K562 (cell line): Measurements from ENCODE around the gene IGSF21. TPM values are rescaled to one million over a fixed set of nuclear protein-coding genes. Genes with fewer than 3 reads are reported as not detected.

Experiments used
- ATAC-seq: fragments of 200-7000 bp; cut with Tn5 transposase; 3 replicates; pipeline ENCODE4 v1.9.1; 2020; ENCODE audit warnings: moderate library complexity
- BruUV-seq: library from RNA; stranded (reverse); fragments of 400-500 nt; replicated peaks from 2 replicates; lab custom pipeline; 2021; lab: Mats Ljungman, UMichigan
- CTCF ChIA-PET: fragments of 300-600 bp; formaldehyde crosslinking; extraction: SDS; loops from one replicate; lab custom pipeline; 2021; ENCODE audit warnings: low intra/inter-chr PET ratio; lab: Yijun Ruan, JAX
- POLR2A ChIA-PET: fragments of 300-600, 350-650 bp; sonication (Branson Sonifier 250); formaldehyde crosslinking; extraction: SDS; loops from one replicate; lab custom pipeline; 2021; ENCODE audit warnings: antibody characterized with exemption, inconsistent platforms; lab: Yijun Ruan, JAX
- DNase-seq, 4 experiments: peaks; one replicate each; pipeline versions ENCODE4 v3.0.0 to v3.0.0-alpha.2; 2011 to 2018; ENCODE audit warnings: low spot score in 3 of 4, mixed read lengths in 3 of 4; ENCODE audit errors: extremely low read depth in 1 of 4
- FAIRE-seq: peaks from 2 replicates; lab custom pipeline; 2011; peaks lifted over from hg19 to GRCh38; lab: Jason Lieb, UNC
- H2AFZ ChIP-seq: 2 replicates; pipeline ENCODE4 v1.6.0; 2011; ENCODE audit warnings: low read depth, low read length, control low read depth, inconsistent platforms
- H3K27ac ChIP-seq: fragments of 200-600 bp; 3 replicates; pipeline ENCODE4 v1.8.0; 2011; ENCODE audit warnings: low read depth, mild to moderate bottlenecking, control low read depth, inconsistent platforms, low read length, moderate library complexity, mixed read lengths; ENCODE audit errors: extremely low read depth
- H3K27me3 ChIP-seq, 2 experiments: fragments of 300-600 bp in 1 of 2; 2 replicates in 1 of 2; 3 replicates in 1 of 2; pipeline versions ENCODE4 v1.6.0 to v1.8.0; 2011; ENCODE audit warnings: inconsistent platforms in 2 of 2, low read length in 2 of 2, mild to moderate bottlenecking in 1 of 2, mixed read lengths in 1 of 2, moderate library complexity in 1 of 2; ENCODE audit not compliant: control insufficient read depth in 2 of 2, insufficient read depth in 2 of 2
- H3K36me3 ChIP-seq: fragments of 300-600 bp; 3 replicates; pipeline ENCODE4 v1.8.0; 2011; ENCODE audit warnings: mild to moderate bottlenecking, low read length, inconsistent platforms; ENCODE audit not compliant: control insufficient read depth, insufficient read depth
- H3K4me1 ChIP-seq, 2 experiments: fragments of 200-600 bp in 1 of 2; replicated peaks in 1 of 2; 2 replicates in 1 of 2; 3 replicates in 1 of 2; pipeline versions ENCODE4 v1.5.1 to v1.8.0; 2011; ENCODE audit warnings: inconsistent platforms in 2 of 2, low read length in 2 of 2, mild to moderate bottlenecking in 1 of 2, mixed read lengths in 1 of 2, moderate library complexity in 1 of 2; ENCODE audit not compliant: control insufficient read depth in 2 of 2, insufficient read depth in 2 of 2
- H3K4me2 ChIP-seq: 2 replicates; pipeline ENCODE4 v1.6.1; 2011; ENCODE audit warnings: low read length, control low read depth, inconsistent platforms, mixed read lengths; ENCODE audit not compliant: insufficient read depth
- H3K4me3 ChIP-seq: fragments of 200-600 bp; sonication (generic), shearing (Covaris generic); 2 replicates; pipeline ENCODE4 v1.5.1; 2016; ENCODE audit warnings: control low read depth, inconsistent platforms
- H3K79me2 ChIP-seq: fragments of 200-600 bp; 3 replicates; pipeline ENCODE4 v1.8.0; 2011; ENCODE audit warnings: low read length, inconsistent platforms; ENCODE audit not compliant: control insufficient read depth, insufficient read depth
- H3K9ac ChIP-seq, 2 experiments: 2 replicates each; pipeline versions ENCODE4 v1.6.0 to v1.6.1; 2011; ENCODE audit warnings: low read depth in 2 of 2, low read length in 2 of 2, control low read depth in 1 of 2, inconsistent platforms in 1 of 2, mild to moderate bottlenecking in 1 of 2, mixed read lengths in 1 of 2; ENCODE audit not compliant: insufficient read depth in 1 of 2
- H3K9me1 ChIP-seq: one replicate; pipeline ENCODE4 v1.6.0; 2011; ENCODE audit warnings: inconsistent platforms, mild to moderate bottlenecking, low read length, moderate library complexity; ENCODE audit not compliant: control insufficient read depth, insufficient read depth
- H3K9me3 ChIP-seq: replicated peaks from 2 replicates; pipeline ENCODE4 v1.5.1; 2011; ENCODE audit warnings: low read depth, low read length, inconsistent platforms; ENCODE audit not compliant: control insufficient read depth, insufficient read depth
- H4K20me1 ChIP-seq: replicated peaks from 2 replicates; pipeline ENCODE4 v1.6.1; 2011; ENCODE audit warnings: low read length, inconsistent platforms, mixed read lengths; ENCODE audit not compliant: control insufficient read depth, insufficient read depth
- CLOCK ChIP-seq: fragments of 250-450 bp; sonication (Bioruptor Pico); IDR thresholded peaks from 2 replicates; pipeline ENCODE4 v1.4.0; 2020; ENCODE audit warnings: mild to moderate bottlenecking, moderate library complexity, borderline replicate concordance
- DDX20 ChIP-seq: fragments of 450-650 bp; IDR thresholded peaks from 2 replicates; pipeline ENCODE4 v1.6.1; 2016; ENCODE audit warnings: missing genetic modification characterization, low read depth, mild to moderate bottlenecking, missing compliant biosample characterization, moderate library complexity
- ELF4 ChIP-seq: fragments of 450-650 bp; formaldehyde crosslinking; IDR thresholded peaks from 2 replicates; pipeline ENCODE4 v1.4.0; 2022; ENCODE audit warnings: missing genetic modification characterization
- EP300 ChIP-seq: IDR thresholded peaks from 2 replicates; pipeline ENCODE4 v1.6.1; 2012; ENCODE audit warnings: low read length, improper control_type of control experiment
- GATA2 ChIP-seq: sonication (generic); formaldehyde crosslinking; IDR thresholded peaks from 2 replicates; pipeline ENCODE4 v1.4.0; 2020; ENCODE audit warnings: mild to moderate bottlenecking, missing genetic modification reagents
- HDGF ChIP-seq: fragments of 450-650 bp; IDR thresholded peaks from 2 replicates; pipeline ENCODE4 v1.6.1; 2016
- RCOR1 ChIP-seq, 2 experiments: IDR thresholded peaks; 2 replicates each; pipeline ENCODE4 v1.6.1; 2012; ENCODE audit warnings: low read depth in 2 of 2, low read length in 2 of 2, borderline replicate concordance in 1 of 2, improper control_type of control experiment in 1 of 2
- WGBS: fragments of 100-300 bp; shearing (Covaris generic); methylation state at CpG from one replicate; pipeline ENCODE4 v1.1.6; 2016; ENCODE audit warnings: low coverage, mixed read lengths; ENCODE audit not compliant: insufficient coverage; ENCODE audit errors: missing lambda C conversion rate; 5-methylcytosine and 5-hydroxymethylcytosine counted together
- in situ Hi-C: fragments of 300-500 bp; cut with MboI; formaldehyde crosslinking; loops from 4 replicates; pipeline ENCODE4 v1.15.0; 2018; ENCODE audit warnings: inconsistent platforms, mixed read lengths
- intact Hi-C: fragments of 100-400 bp; cut with micrococcal nuclease; formaldehyde crosslinking; loops from 2 replicates; pipeline ENCODE4 v1.14.2; 2022
- polyA plus RNA-seq, 8 experiments: library from polyadenylated mRNA; depleted of rRNA in 4 of 8; stranded (reverse) in 5 of 8; unstranded in 3 of 8; fragments of >200 nt; fragmentation: Nextera tagmentation in 2 of 8; fragmentation: Illumina TruSeq in 1 of 8; extraction: Ambion mirVana in 2 of 8; extraction: Trizol in 1 of 8; gene quantifications; 2 replicates each; pipeline versions ENCODE4 v1.2.1 to v1.2.3, GENCODE V29; 2011 to 2014; ENCODE audit warnings: inconsistent platforms in 1 of 8, missing spikeins in 1 of 8
- total RNA-seq, 7 experiments: library from RNA; depleted of rRNA in 6 of 7; stranded (reverse); fragments of >200 nt in 6 of 7; fragmentation: Illumina TruSeq in 2 of 7; extraction: Trizol in 2 of 7; gene quantifications; 2 replicates each; pipeline versions ENCODE4 v1.2.1 to v1.2.3, GENCODE V29; 2011 to 2021; ENCODE audit warnings: low replicate concordance in 1 of 7

The IGSF21 gene
- total and polyA plus RNA-seq, 9 of the 15 experiments (the other 6 are each of a cell fraction or from before 2014, with no cell fraction given) = not detected

- in situ Hi-C loops (no loop called here), intact Hi-C loops (no loop called here)
- peaks cover under 1 to 28% of the 10 kb centered on the region in 2 experiments for H3K27me3 ChIP-seq
- POLR2A ChIA-PET = interaction anchor here (1.0 kb wide), 1 partner anchor 10 kb away, joined by 4 read pairs; no protein-coding TSS in a partner anchor
- H3K9me1 ChIP-seq = peaks cover 3% of the 10 kb centered on the region
- H3K4me1 ChIP-seq = no peaks in the 10 kb centered on the region
- 0% methylated on average over 4 of the region's 4 CpGs for WGBS
- no peak for TF ChIP-seq ELF4 (CRISPR knock-in tag)
- no peak for TF ChIP-seq HDGF
- TF ChIP-seq DDX20 = no peak
- TF ChIP-seq RCOR1 (IDR thresholded peaks at IDR 0.05; ENCODE audit: borderline replicate concordance in 1 of 2, low read depth in 2 of 2, low read length in 2 of 2) = no peak
- TF ChIP-seq CLOCK (CRISPR knock-in tag) = no peak
- TF ChIP-seq EP300 = no peak
- TF ChIP-seq GATA2 (CRISPR knock-in tag) = no peak
- ATAC-seq = no peak
- no peak overlapping the region for H3K4me3 ChIP-seq
- H2AFZ ChIP-seq = no peak overlapping the region
- no peak overlapping the region for H3K4me2 ChIP-seq
- BruUV-seq = no TSS peak
- H3K79me2 ChIP-seq = no peaks in the 10 kb centered on the region
- H3K36me3 ChIP-seq = no peaks in the 10 kb centered on the region
- H3K9me3 ChIP-seq = no peaks in the 10 kb centered on the region
- DNase-seq = no peak
- H4K20me1 ChIP-seq = no peaks in the 10 kb centered on the region
- FAIRE-seq = no peak
- H3K9ac ChIP-seq = no peak overlapping the region
- no peak overlapping the region for H3K27ac ChIP-seq
- CTCF ChIA-PET = no interaction called here
These were observed 94.6 kb downstream of the IGSF21 start for GRCh38 chr1:18201997-18202719.
